ENCODE measurements around the gene CDH16. TPM values are rescaled to one million over a fixed set of nuclear protein-coding genes. Genes with fewer than 3 reads are reported as not detected.

The CDH16 gene
- total and polyA plus RNA-seq, 3 donors from 2014 or later, result 0.31 to 2.7 (median 0.39) TPM

DNA sequence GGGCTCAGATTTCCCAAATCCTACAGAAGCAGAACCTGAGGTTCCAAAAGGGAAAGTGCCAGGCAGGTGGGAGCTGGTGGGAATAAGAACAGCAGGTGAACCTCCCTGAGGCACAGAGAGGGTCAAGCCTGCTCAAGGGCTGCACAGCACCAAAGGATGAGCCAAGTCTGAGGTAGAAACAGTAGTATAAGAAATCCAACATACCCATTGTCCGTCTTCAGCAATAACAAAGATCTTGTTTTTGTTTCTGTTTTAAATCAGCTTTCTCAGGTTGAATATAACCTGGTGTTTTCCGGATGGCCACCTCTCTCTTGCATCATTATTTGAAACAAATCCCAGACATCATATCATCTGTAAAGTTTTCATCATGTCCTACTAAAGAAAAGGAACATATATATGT is 31.8 kb upstream of the CDH16 start:
- WGBS, 2 donors, result 84 to 96% methylated on average over 2 of the region's 2 CpGs
- DNase-seq, result no peak
- Histone ChIP-seq H3K9me3 (no peaks in the 10 kb centered on the region), H3K27me3 (no peaks in the 10 kb centered on the region), H3K4me1 (peaks cover 17% of the 10 kb centered on the region), H3K4me3 (no peak overlapping the region), H3K27ac (no peak overlapping the region), H3K36me3 (ENCODE audit: low read depth, missing control alignments) (no peaks in the 10 kb centered on the region)
- TF ChIP-seq, protein P1, sequence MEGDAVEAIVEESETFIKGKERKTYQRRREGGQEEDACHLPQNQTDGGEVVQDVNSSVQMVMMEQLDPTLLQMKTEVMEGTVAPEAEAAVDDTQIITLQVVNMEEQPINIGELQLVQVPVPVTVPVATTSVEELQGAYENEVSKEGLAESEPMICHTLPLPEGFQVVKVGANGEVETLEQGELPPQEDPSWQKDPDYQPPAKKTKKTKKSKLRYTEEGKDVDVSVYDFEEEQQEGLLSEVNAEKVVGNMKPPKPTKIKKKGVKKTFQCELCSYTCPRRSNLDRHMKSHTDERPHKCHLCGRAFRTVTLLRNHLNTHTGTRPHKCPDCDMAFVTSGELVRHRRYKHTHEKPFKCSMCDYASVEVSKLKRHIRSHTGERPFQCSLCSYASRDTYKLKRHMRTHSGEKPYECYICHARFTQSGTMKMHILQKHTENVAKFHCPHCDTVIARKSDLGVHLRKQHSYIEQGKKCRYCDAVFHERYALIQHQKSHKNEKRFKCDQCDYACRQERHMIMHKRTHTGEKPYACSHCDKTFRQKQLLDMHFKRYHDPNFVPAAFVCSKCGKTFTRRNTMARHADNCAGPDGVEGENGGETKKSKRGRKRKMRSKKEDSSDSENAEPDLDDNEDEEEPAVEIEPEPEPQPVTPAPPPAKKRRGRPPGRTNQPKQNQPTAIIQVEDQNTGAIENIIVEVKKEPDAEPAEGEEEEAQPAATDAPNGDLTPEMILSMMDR (IDR thresholded peaks at IDR 0.05), result no peak
- no peak for TF ChIP-seq POLR2A (IDR thresholded peaks at IDR 0.05)
- intact Hi-C loops (cut with DNase I; ENCODE audit: low total_unique reads), result no loop called here

DNA sequence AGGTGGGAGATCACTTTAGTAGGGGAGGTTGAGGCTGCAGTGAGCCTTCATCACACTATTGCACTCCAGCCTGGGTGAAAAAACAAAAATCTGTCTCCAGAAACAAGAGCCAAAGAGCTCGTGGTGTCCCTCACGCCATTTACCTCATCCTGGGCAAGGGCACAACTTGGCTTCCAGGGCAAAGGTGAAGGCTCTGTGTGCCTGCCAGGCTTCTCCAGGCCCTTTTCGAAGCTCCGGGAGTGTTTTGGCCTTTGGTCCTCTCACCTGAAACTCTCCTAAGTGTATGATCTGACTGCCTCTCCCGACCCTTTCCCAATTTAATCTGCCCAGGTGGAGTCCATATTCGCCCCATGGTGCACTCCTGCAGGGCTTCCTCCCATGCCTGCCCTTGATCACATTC is 30.8 kb upstream of the CDH16 start:
- Histone ChIP-seq H3K36me3 (ENCODE audit: low read depth, missing control alignments) (no peaks in the 10 kb centered on the region), H3K4me3 (no peak overlapping the region), H3K27me3 (no peaks in the 10 kb centered on the region), H3K27ac (no peak overlapping the region), H3K9me3 (no peaks in the 10 kb centered on the region), H3K4me1 (peaks cover 16% of the 10 kb centered on the region)
- no peak for DNase-seq
- WGBS, 2 donors, result 76 to 79% methylated on average over 5 to 6 of the region's 6 CpGs
- TF ChIP-seq POLR2A (IDR thresholded peaks at IDR 0.05), result no peak
- TF ChIP-seq, protein P1 (IDR thresholded peaks at IDR 0.05), result no peak
- intact Hi-C loops (cut with DNase I; ENCODE audit: low total_unique reads), result no loop called here

DNA sequence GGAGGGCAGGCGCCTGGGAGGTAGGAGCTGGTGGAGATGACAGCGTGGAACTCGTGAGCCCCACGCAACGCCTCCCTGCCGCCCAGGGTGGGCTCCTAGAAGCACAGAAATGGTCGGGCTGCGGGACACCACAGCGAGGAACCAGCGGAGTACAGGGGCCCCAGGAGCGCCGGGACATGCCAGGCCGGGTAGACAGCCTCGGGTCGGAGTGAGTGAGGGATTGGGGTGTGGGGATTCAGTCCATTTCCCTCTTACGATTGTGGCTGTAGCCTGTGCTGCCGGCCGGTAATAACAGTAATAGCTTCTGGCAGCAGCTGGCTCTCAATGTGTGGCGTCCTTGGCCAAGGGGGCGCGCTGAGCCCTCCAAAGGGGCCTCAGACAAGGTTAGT is 30.1 kb upstream of the CDH16 start:
- intact Hi-C loops (cut with DNase I; ENCODE audit: low total_unique reads), result no loop called here
- H3K4me1 ChIP-seq, result peaks cover 16% of the 10 kb centered on the region
- WGBS, 2 donors, result 6 to 8% methylated on average over 11 to 21 of the region's 21 CpGs
- peak overlapping the region; percentile 31 to 56 for H3K4me3 ChIP-seq
- no peaks in the 10 kb centered on the region for H3K27me3 ChIP-seq
- H3K9me3 ChIP-seq, result no peaks in the 10 kb centered on the region
- TF ChIP-seq, protein P1 (IDR thresholded peaks at IDR 0.05), result no peak
- no peak for TF ChIP-seq POLR2A (IDR thresholded peaks at IDR 0.05)
- DNase-seq, result no peak
- no peak overlapping the region for H3K27ac ChIP-seq
- H3K36me3 ChIP-seq (ENCODE audit: low read depth, missing control alignments), result no peaks in the 10 kb centered on the region

DNA sequence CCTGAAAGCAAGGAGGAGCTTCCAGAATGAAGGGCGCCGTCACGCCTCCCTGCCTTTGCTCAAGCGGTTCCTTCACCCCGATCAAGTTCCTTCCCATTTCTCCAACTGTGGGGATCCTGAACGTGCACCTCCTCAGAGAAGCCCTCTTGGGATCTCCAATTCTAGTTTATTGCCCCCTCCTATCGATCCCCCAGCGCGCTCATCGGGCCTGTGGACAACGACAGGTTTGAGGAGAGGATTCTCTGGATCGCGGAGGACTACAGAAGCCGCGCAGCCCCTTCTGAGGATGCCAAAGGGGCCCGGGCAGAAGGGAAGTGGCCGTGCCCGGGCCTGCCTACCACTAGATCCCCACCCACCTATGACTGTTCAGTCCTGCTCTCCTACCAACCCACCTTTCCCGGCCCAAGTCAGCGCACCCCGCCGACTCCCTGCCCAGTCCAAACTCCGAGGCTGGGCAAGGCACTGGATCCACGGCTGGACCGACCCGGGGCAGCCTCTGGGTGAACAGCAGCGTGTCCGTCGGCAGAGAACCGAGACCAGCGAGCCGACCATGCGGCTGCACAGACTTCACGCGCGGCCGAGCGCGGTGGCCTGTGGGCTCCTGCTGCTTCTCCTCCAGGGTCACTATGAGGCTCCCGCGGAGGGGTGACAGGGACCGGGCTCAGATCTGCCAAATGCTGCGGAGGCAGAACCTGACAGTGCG is 29.6 kb upstream of the CDH16 start:
- peak; percentile 20 for DNase-seq
- no peak overlapping the region for H3K27ac ChIP-seq
- intact Hi-C loops (cut with DNase I; ENCODE audit: low total_unique reads), result no loop called here

More for the DNA sequence above, 29.6 kb upstream of the CDH16 start:
- Histone ChIP-seq H3K4me3 (peak overlapping the region; percentile 31 to 56), H3K27me3 (no peaks in the 10 kb centered on the region), H3K4me1 (peaks cover 16% of the 10 kb centered on the region), H3K36me3 (ENCODE audit: low read depth, missing control alignments) (no peaks in the 10 kb centered on the region), H3K9me3 (no peaks in the 10 kb centered on the region)
- TF ChIP-seq, protein P1 (IDR thresholded peaks at IDR 0.05), result no peak
- no peak for TF ChIP-seq POLR2A (IDR thresholded peaks at IDR 0.05)
- 0 to 1% methylated on average over 17 to 41 of the region's 44 CpGs for WGBS, 2 donors

Measured in testis (tissue), 3 donors.